ENCODE data around the gene NFU1. TPM values are rescaled to one million over a fixed set of nuclear protein-coding genes. Genes with fewer than 3 reads are reported as not detected.

The NFU1 gene
- total and polyA plus RNA-seq, 2 of the 8 experiments (the other 6 are each of a cell fraction or from before 2014, with no cell fraction given) = 18.4 to 45.5 TPM

DNA sequence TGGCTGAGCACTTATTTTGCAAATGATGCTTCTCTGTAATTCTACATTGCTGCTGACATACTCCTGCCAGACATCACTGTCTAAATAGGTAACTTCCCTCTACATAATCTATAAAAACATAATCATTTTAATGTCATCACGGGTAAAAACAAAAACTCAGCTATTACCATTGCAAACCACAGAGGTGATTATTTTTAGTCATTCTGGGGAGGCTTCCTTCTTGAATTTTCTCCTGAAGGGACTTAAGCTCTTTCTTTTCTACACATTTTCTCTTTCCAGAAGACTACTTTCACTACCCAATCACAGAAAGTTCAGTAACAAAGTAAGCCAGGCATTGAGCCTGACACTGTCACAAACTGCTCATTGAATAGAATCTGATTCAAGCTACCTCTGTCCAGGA is 40.4 kb upstream of the NFU1 start (continued):
- TF ChIP-seq, protein P1, sequence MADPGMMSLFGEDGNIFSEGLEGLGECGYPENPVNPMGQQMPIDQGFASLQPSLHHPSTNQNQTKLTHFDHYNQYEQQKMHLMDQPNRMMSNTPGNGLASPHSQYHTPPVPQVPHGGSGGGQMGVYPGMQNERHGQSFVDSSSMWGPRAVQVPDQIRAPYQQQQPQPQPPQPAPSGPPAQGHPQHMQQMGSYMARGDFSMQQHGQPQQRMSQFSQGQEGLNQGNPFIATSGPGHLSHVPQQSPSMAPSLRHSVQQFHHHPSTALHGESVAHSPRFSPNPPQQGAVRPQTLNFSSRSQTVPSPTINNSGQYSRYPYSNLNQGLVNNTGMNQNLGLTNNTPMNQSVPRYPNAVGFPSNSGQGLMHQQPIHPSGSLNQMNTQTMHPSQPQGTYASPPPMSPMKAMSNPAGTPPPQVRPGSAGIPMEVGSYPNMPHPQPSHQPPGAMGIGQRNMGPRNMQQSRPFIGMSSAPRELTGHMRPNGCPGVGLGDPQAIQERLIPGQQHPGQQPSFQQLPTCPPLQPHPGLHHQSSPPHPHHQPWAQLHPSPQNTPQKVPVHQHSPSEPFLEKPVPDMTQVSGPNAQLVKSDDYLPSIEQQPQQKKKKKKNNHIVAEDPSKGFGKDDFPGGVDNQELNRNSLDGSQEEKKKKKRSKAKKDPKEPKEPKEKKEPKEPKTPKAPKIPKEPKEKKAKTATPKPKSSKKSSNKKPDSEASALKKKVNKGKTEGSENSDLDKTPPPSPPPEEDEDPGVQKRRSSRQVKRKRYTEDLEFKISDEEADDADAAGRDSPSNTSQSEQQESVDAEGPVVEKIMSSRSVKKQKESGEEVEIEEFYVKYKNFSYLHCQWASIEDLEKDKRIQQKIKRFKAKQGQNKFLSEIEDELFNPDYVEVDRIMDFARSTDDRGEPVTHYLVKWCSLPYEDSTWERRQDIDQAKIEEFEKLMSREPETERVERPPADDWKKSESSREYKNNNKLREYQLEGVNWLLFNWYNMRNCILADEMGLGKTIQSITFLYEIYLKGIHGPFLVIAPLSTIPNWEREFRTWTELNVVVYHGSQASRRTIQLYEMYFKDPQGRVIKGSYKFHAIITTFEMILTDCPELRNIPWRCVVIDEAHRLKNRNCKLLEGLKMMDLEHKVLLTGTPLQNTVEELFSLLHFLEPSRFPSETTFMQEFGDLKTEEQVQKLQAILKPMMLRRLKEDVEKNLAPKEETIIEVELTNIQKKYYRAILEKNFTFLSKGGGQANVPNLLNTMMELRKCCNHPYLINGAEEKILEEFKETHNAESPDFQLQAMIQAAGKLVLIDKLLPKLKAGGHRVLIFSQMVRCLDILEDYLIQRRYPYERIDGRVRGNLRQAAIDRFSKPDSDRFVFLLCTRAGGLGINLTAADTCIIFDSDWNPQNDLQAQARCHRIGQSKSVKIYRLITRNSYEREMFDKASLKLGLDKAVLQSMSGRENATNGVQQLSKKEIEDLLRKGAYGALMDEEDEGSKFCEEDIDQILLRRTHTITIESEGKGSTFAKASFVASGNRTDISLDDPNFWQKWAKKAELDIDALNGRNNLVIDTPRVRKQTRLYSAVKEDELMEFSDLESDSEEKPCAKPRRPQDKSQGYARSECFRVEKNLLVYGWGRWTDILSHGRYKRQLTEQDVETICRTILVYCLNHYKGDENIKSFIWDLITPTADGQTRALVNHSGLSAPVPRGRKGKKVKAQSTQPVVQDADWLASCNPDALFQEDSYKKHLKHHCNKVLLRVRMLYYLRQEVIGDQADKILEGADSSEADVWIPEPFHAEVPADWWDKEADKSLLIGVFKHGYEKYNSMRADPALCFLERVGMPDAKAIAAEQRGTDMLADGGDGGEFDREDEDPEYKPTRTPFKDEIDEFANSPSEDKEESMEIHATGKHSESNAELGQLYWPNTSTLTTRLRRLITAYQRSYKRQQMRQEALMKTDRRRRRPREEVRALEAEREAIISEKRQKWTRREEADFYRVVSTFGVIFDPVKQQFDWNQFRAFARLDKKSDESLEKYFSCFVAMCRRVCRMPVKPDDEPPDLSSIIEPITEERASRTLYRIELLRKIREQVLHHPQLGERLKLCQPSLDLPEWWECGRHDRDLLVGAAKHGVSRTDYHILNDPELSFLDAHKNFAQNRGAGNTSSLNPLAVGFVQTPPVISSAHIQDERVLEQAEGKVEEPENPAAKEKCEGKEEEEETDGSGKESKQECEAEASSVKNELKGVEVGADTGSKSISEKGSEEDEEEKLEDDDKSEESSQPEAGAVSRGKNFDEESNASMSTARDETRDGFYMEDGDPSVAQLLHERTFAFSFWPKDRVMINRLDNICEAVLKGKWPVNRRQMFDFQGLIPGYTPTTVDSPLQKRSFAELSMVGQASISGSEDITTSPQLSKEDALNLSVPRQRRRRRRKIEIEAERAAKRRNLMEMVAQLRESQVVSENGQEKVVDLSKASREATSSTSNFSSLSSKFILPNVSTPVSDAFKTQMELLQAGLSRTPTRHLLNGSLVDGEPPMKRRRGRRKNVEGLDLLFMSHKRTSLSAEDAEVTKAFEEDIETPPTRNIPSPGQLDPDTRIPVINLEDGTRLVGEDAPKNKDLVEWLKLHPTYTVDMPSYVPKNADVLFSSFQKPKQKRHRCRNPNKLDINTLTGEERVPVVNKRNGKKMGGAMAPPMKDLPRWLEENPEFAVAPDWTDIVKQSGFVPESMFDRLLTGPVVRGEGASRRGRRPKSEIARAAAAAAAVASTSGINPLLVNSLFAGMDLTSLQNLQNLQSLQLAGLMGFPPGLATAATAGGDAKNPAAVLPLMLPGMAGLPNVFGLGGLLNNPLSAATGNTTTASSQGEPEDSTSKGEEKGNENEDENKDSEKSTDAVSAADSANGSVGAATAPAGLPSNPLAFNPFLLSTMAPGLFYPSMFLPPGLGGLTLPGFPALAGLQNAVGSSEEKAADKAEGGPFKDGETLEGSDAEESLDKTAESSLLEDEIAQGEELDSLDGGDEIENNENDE (IDR thresholded peaks at IDR 0.05; ENCODE audit: insufficient replicate concordance, low read length) = no peak
- TF ChIP-seq KDM1A (IDR thresholded peaks at IDR 0.05; ENCODE audit: borderline replicate concordance, low read length) = no peak
- TF ChIP-seq EGR1 (IDR thresholded peaks at IDR 0.05; ENCODE audit: borderline replicate concordance, low read depth, low read length) = no peak
- TF ChIP-seq NRF1 (IDR thresholded peaks at IDR 0.05; ENCODE audit: low read depth, low read length) = no peak
- TF ChIP-seq KDM5A (IDR thresholded peaks at IDR 0.05; ENCODE audit: low read length) = no peak
- no peak for TF ChIP-seq GTF2F1 (IDR thresholded peaks at IDR 0.05; ENCODE audit: borderline replicate concordance, low read depth, low read length)
- TF ChIP-seq RAD21 (IDR thresholded peaks at IDR 0.05 in 1 of 2, conservative IDR thresholded peaks at IDR 0.05 in 1 of 2; ENCODE audit: low read depth in 2 of 2, low read length in 2 of 2) = no peak
- TF ChIP-seq, protein P2, sequence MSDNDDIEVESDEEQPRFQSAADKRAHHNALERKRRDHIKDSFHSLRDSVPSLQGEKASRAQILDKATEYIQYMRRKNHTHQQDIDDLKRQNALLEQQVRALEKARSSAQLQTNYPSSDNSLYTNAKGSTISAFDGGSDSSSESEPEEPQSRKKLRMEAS (IDR thresholded peaks at IDR 0.05) = no peak
